ENCODE results near the gene SAV1. TPM values are rescaled to one million over a fixed set of nuclear protein-coding genes. Genes with fewer than 3 reads are reported as not detected.
"Not testable (repeated sequence)": the region's sequence is repeated elsewhere in the genome, so short reads cannot be mapped to it uniquely, and the experiment has no call there.

The SAV1 gene
- total RNA-seq, 2 experiments from 2014 or later = 7.9 to 8.8 TPM

GRCh38 chr14:50635141-50635540, 33.0 kb downstream of the SAV1 start:
- Mint-ChIP-seq H3K9me3 (no peaks in the 10 kb centered on the region), H3K4me3 (no peak overlapping the region), H3K4me1 (ENCODE audit: low read depth) (no peaks in the 10 kb centered on the region), H3K36me3 (ENCODE audit: low read depth) (peaks cover 22% of the 10 kb centered on the region), H3K27ac (no peak overlapping the region), H3K27me3 (no peaks in the 10 kb centered on the region)
- intact Hi-C loops (cut with DNase I, micrococcal nuclease) = no loop called here
- POLR2A ChIA-PET = no interaction called here
- Histone ChIP-seq H3K27ac (ENCODE audit: low read depth in 1 of 2, low read length in 2 of 2) (no peak overlapping the region), H3K9me3 (ENCODE audit: control insufficient read depth in 1 of 2, insufficient read depth in 1 of 2, low read length in 2 of 2) (no peaks in the 10 kb centered on the region), H3K4me3 (ENCODE audit: low read length) (no peak overlapping the region), H3K36me3 (ENCODE audit: insufficient read depth, low read length) (no peaks in the 10 kb centered on the region), H3K4me1 (ENCODE audit: insufficient read depth, low read length) (no peaks in the 10 kb centered on the region), H3K27me3 (ENCODE audit: control insufficient read depth in 1 of 2, insufficient read depth in 2 of 2, low read length in 2 of 2) (no peaks in the 10 kb centered on the region)
- CTCF ChIA-PET = no interaction called here
- TF ChIP-seq CTCF (IDR thresholded peaks at IDR 0.05) = no peak
- DNase-seq (no peak), ATAC-seq (ENCODE audit: poor library complexity) (no peak)

- no peaks in the 10 kb centered on the region for H3K9me3 ChIP-seq (ENCODE audit: control insufficient read depth in 1 of 2, insufficient read depth in 1 of 2, low read length in 2 of 2)
- H3K27ac Mint-ChIP-seq = no peak overlapping the region
- H3K27me3 Mint-ChIP-seq = no peaks in the 10 kb centered on the region
- no peak overlapping the region for H3K4me3 Mint-ChIP-seq
- H3K36me3 Mint-ChIP-seq (ENCODE audit: low read depth) = peaks cover 13% of the 10 kb centered on the region
- no peak for TF ChIP-seq CTCF (IDR thresholded peaks at IDR 0.05)
- ChIA-PET CTCF (no interaction called here), POLR2A (no interaction called here)
- H3K4me3 ChIP-seq (ENCODE audit: low read length) = no peak overlapping the region
- intact Hi-C loops (cut with DNase I, micrococcal nuclease) = no loop called here
- no peak for ATAC-seq (ENCODE audit: poor library complexity)
- H3K4me1 Mint-ChIP-seq (ENCODE audit: low read depth) = no peaks in the 10 kb centered on the region
- no peaks in the 10 kb centered on the region for H3K4me1 ChIP-seq (ENCODE audit: insufficient read depth, low read length)
- H3K27me3 ChIP-seq (ENCODE audit: control insufficient read depth in 1 of 2, insufficient read depth in 2 of 2, low read length in 2 of 2) = no peaks in the 10 kb centered on the region
- H3K9me3 Mint-ChIP-seq = no peaks in the 10 kb centered on the region
- H3K27ac ChIP-seq (ENCODE audit: low read depth in 1 of 2, low read length in 2 of 2) = no peak overlapping the region
- DNase-seq = no peak
- no peaks in the 10 kb centered on the region for H3K36me3 ChIP-seq (ENCODE audit: insufficient read depth, low read length)
Observed at GRCh38 chr14:50633954-50634353, 34.2 kb downstream of the SAV1 start.

DNA sequence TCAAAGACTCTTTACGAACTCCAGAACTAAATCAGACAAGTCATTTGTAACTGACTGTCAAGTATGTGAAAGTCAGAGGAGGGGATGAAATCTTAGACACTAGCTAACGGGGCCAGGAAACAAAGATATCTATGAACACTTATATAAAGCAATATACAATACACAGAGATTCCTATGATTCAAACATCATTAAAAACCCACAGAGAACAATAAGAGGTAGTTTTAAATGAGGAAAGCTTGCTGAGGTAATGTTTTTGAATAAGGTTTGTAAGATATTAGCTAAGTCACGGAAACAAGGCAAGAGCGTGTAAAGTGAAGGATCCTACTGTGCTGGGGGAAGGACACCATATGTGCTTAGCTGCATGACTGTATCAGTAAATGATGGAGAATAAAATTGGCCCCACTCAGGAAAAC, 36.7 kb downstream of the SAV1 start:
- ATAC-seq (ENCODE audit: poor library complexity) (no peak), DNase-seq (no peak)
- Mint-ChIP-seq H3K27me3 (no peaks in the 10 kb centered on the region), H3K4me1 (ENCODE audit: low read depth) (no peaks in the 10 kb centered on the region), H3K4me3 (no peak overlapping the region), H3K9me3 (no peaks in the 10 kb centered on the region), H3K27ac (no peak overlapping the region), H3K36me3 (ENCODE audit: low read depth) (peaks cover 9% of the 10 kb centered on the region)
- H3K27me3 ChIP-seq (ENCODE audit: control insufficient read depth in 1 of 2, insufficient read depth in 2 of 2, low read length in 2 of 2) = no peaks in the 10 kb centered on the region
- ChIA-PET CTCF (interaction anchor here (1.1 kb wide), 1 partner anchor 25 kb away, joined by 3 read pairs; no protein-coding TSS in a partner anchor), POLR2A (no interaction called here)
- no peaks in the 10 kb centered on the region for H3K4me1 ChIP-seq (ENCODE audit: insufficient read depth, low read length)
- H3K27ac ChIP-seq (ENCODE audit: low read depth in 1 of 2, low read length in 2 of 2) = no peak overlapping the region
- intact Hi-C loops (cut with DNase I, micrococcal nuclease) = no loop called here
- H3K36me3 ChIP-seq (ENCODE audit: insufficient read depth, low read length) = no peaks in the 10 kb centered on the region
- TF ChIP-seq CTCF (IDR thresholded peaks at IDR 0.05) = no peak
- no peaks in the 10 kb centered on the region for H3K9me3 ChIP-seq (ENCODE audit: control insufficient read depth in 1 of 2, insufficient read depth in 1 of 2, low read length in 2 of 2)
- H3K4me3 ChIP-seq (ENCODE audit: low read length) = no peak overlapping the region

- H3K27ac Mint-ChIP-seq; intact Hi-C loops (cut with DNase I, micrococcal nuclease); CTCF ChIA-PET; POLR2A ChIA-PET; H3K27me3 ChIP-seq (ENCODE audit: control insufficient read depth in 1 of 2, insufficient read depth in 2 of 2, low read length in 2 of 2); H3K4me1 ChIP-seq (ENCODE audit: insufficient read depth, low read length); H3K36me3 ChIP-seq (ENCODE audit: insufficient read depth, low read length); H3K4me1 Mint-ChIP-seq (ENCODE audit: low read depth); H3K36me3 Mint-ChIP-seq (ENCODE audit: low read depth); H3K27me3 Mint-ChIP-seq; DNase-seq; ATAC-seq (ENCODE audit: poor library complexity); H3K9me3 ChIP-seq (ENCODE audit: control insufficient read depth in 1 of 2, insufficient read depth in 1 of 2, low read length in 2 of 2); H3K4me3 Mint-ChIP-seq; H3K9me3 Mint-ChIP-seq; H3K4me3 ChIP-seq (ENCODE audit: low read length); H3K27ac ChIP-seq (ENCODE audit: low read depth in 1 of 2, low read length in 2 of 2): not testable (repeated sequence)
Observed at GRCh38 chr14:50624947-50625346, 43.2 kb downstream of the SAV1 start.
